ENCODE measurements around the gene GNG3.

- TF ChIP-seq ELF4 (IDR thresholded peaks at IDR 0.05) (no peak), FOXM1 (IDR thresholded peaks at IDR 0.05; ENCODE audit: borderline replicate concordance) (no peak), SUZ12 (IDR thresholded peaks at IDR 0.05) (no peak), SP1 (IDR thresholded peaks at IDR 0.05) (no peak), NFRKB (IDR thresholded peaks at IDR 0.05) (no peak)
These were observed 8.0 kb downstream of the GNG3 start for GRCh38 chr11:62715150-62716130.

Data from HEK293T (cell line).